HepG2 (cell line): Measurements from ENCODE around the gene BCL11B.

Experiments
- KDM5A ChIP-seq: fragments of 200-600 bp; sonication (generic); IDR thresholded peaks from 2 replicates; pipeline ENCODE4 v1.7.0; 2018; ENCODE audit warnings: antibody characterized with exemption, mild to moderate bottlenecking, low read length, borderline replicate concordance
- NCOR1 ChIP-seq: fragments of 200-600 bp; sonication (generic); IDR thresholded peaks from 2 replicates; pipeline ENCODE4 v1.7.0; 2017; ENCODE audit warnings: antibody characterized with exemption, low read length, borderline replicate concordance
- ZC3H4 ChIP-seq: sonication (generic); formaldehyde crosslinking; IDR thresholded peaks from 2 replicates; pipeline ENCODE4 v1.4.0; 2020; ENCODE audit warnings: missing genetic modification reagents, borderline replicate concordance
- ZNF589 ChIP-seq: sonication (generic); formaldehyde crosslinking; conservative IDR thresholded peaks from 2 replicates; pipeline ENCODE4 v1.8.0; 2022; ENCODE audit warnings: mild to moderate bottlenecking, moderate library complexity, missing genetic modification reagents

GRCh38 chr14:99158150-99158549, 113.8 kb downstream of the BCL11B start:
- TF ChIP-seq ZC3H4 (CRISPR knock-in tag) = no peak
- TF ChIP-seq NCOR1 = no peak
- no peak for TF ChIP-seq KDM5A
- TF ChIP-seq ZNF589 (CRISPR knock-in tag) = no peak
